Kidney epithelial cell (primary cell): Measurements from ENCODE around the gene FAM117B. TPM values are rescaled to one million over a fixed set of nuclear protein-coding genes. Genes with fewer than 3 reads are reported as not detected.

Experiments used
- DNase-seq: peaks from one replicate; pipeline ENCODE4 v3.0.0-alpha.2; 2010; ENCODE audit warnings: low read depth
- H3K27me3 ChIP-seq: 2 replicates; pipeline ENCODE4 v1.6.0; 2011; ENCODE audit warnings: low read length; ENCODE audit not compliant: control insufficient read depth, insufficient read depth
- H3K36me3 ChIP-seq: 2 replicates; pipeline ENCODE4 v1.5.1; 2011; ENCODE audit warnings: low read length; ENCODE audit not compliant: control insufficient read depth, insufficient read depth
- H3K4me3 ChIP-seq: 2 replicates; pipeline ENCODE4 v1.5.1; 2011; ENCODE audit warnings: low read depth, mild to moderate bottlenecking, control low read depth, low read length
- CTCF ChIP-seq: IDR thresholded peaks from 2 replicates; pipeline ENCODE4 v1.5.1; 2011; ENCODE audit warnings: mild to moderate bottlenecking, moderate library complexity, low read length, control low read depth, inconsistent platforms; ENCODE audit not compliant: insufficient read depth, poor library complexity, severe bottlenecking
- total RNA-seq: library from RNA; depleted of rRNA; stranded (reverse); fragments of >200 nt; gene quantifications from 2 replicates; pipeline ENCODE4 v1.2.3, GENCODE V29; 2015

Gene FAM117B
- total RNA-seq, 1 donor from 2014 or later: 6.7 TPM

- no peak for DNase-seq
- Histone ChIP-seq H3K36me3 (no peaks in the 10 kb centered on the region), H3K27me3 (no peaks in the 10 kb centered on the region), H3K4me3 (no peak overlapping the region)
- no peak for TF ChIP-seq CTCF
Measured at GRCh38 chr2:202808754-202809153, 174.0 kb downstream of the FAM117B start.

GRCh38 chr2:202813387-202813786, 178.6 kb downstream of the FAM117B start:
- H3K36me3 ChIP-seq: no peaks in the 10 kb centered on the region
- no peak overlapping the region for H3K4me3 ChIP-seq
- DNase-seq: no peak
- no peaks in the 10 kb centered on the region for H3K27me3 ChIP-seq
- TF ChIP-seq CTCF: no peak

GRCh38 chr2:202814226-202814625, 179.5 kb downstream of the FAM117B start:
- no peak for TF ChIP-seq CTCF
- no peak overlapping the region for H3K4me3 ChIP-seq
- DNase-seq: no peak

DNA sequence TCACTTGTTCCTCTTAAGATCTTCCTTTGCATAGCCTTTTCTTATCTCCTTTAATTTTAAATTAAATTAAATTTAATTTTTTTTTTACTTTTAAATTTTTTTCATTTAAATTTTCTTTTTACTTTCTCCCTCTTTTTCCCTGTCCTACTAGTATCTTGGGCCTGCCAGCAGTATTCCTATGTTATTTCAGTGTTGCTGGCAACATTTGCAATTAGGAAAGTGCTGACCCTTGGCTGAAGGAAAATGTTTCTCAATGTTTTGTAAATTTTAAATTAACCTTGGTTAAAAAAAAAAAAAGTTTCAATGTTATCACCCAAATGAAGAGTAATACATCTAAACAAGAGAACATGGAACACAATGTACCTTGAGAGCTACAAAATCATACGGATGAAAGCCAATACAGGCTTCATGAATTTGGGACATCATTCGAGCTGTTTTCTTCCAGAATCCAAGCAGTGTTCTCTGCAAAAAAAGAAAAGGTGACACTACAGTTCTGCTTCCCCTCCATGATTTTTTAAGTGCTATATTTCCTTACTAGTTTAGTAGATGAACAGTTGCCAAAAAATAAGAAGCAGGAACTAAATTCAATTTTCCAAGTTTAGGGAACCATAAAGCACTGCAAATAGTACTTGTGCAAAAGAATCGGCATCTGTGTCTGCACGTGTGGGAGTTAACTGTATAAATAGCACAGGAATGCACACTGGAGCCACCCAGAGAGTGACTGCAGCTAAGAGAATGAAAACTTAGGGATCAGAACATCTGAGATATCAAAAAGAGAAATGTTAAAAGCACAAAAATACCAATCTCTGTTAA, 181.0 kb downstream of the FAM117B start:
- no peak for DNase-seq
- no peak for TF ChIP-seq CTCF

More at GRCh38 chr2:202814226-202814625, 179.5 kb downstream of the FAM117B start:
- Histone ChIP-seq H3K36me3 (no peaks in the 10 kb centered on the region), H3K27me3 (no peaks in the 10 kb centered on the region)

DNA sequence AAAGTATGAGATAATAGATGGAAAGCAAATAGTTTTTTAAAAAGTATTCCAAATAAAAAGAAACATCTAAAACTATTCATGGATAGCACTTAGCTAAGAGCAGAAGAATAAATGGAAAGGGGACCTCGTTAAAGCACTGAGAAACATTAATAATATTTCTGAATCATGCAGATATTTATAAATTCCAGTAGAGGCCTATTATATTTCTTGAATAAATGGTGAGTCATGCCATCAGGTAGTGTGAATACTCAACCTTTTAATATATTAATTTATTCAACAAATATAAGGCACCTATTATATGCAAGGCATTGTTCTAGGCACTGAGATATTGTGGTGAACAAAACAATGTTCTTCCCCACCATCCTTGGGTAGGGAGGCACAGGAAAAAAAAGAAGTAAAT, 183.0 kb downstream of the FAM117B start:
- H3K36me3 ChIP-seq: no peaks in the 10 kb centered on the region
- no peaks in the 10 kb centered on the region for H3K27me3 ChIP-seq
- TF ChIP-seq CTCF: no peak
- DNase-seq: no peak
- H3K4me3 ChIP-seq: no peak overlapping the region

More for the DNA sequence above, 181.0 kb downstream of the FAM117B start:
- Histone ChIP-seq H3K4me3 (no peak overlapping the region), H3K27me3 (no peaks in the 10 kb centered on the region), H3K36me3 (no peaks in the 10 kb centered on the region)

DNA sequence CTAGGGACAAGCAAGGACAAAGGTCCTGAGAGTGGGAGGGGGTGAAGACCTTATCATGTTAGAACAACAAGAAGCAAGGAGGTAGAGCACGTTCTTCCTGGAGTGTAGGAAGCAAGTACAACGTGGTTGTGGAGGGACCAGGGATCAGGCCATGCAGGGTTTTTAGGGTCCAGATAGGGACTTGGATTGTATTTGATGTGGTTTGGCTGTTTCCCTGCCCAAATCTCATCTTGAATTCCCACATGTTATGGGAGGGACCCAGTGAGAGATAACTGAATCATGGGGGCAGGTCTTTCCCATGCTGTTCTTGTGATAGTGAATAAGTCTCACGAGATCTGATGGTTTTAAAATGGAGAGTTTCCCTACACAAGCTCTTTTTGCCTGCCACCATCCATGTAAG, 183.6 kb downstream of the FAM117B start:
- H3K27me3 ChIP-seq: no peaks in the 10 kb centered on the region
- H3K36me3 ChIP-seq: no peaks in the 10 kb centered on the region
- no peak for TF ChIP-seq CTCF
- no peak overlapping the region for H3K4me3 ChIP-seq
- no peak for DNase-seq
